Keratinocyte (primary cell): ENCODE data around the gene RASSF9. TPM values are rescaled to one million over a fixed set of nuclear protein-coding genes. Genes with fewer than 3 reads are reported as not detected.
A peak's percentile ranks its signal among the peaks of the same experiment; 100 is the strongest.

Source experiments
- DNase-seq: peaks from one replicate; pipeline ENCODE4 v3.0.0-alpha.2; 2011; ENCODE audit warnings: low read depth, missing footprints, low spot score
- FAIRE-seq: peaks from 2 replicates; lab custom pipeline; 2011; peaks lifted over from hg19 to GRCh38; lab: Jason Lieb, UNC
- H2AFZ ChIP-seq: 2 replicates; pipeline ENCODE4 v1.6.0; 2012; ENCODE audit warnings: low read length, control low read depth, inconsistent platforms; ENCODE audit not compliant: control insufficient read depth
- H3K27ac ChIP-seq: 2 replicates; pipeline ENCODE4 v1.5.1; 2011; ENCODE audit warnings: low read length; ENCODE audit not compliant: control insufficient read depth, insufficient read depth
- H3K27me3 ChIP-seq: 3 replicates; pipeline ENCODE4 v1.6.0; 2011; ENCODE audit warnings: low read length; ENCODE audit not compliant: control insufficient read depth, insufficient read depth; ENCODE audit errors: extremely low read depth
- H3K36me3 ChIP-seq, 2 experiments: 2 replicates in 1 of 2; 3 replicates in 1 of 2; pipeline ENCODE4 v1.5.1; 2011; ENCODE audit warnings: low read length in 2 of 2, mild to moderate bottlenecking in 1 of 2; ENCODE audit not compliant: control insufficient read depth in 2 of 2, insufficient read depth in 2 of 2; ENCODE audit errors: extremely low read depth in 1 of 2
- H3K4me1 ChIP-seq: 3 replicates; pipeline ENCODE4 v1.5.1; 2011; ENCODE audit warnings: low read length; ENCODE audit not compliant: control insufficient read depth, insufficient read depth; ENCODE audit errors: extremely low read depth
- H3K4me2 ChIP-seq: 3 replicates; pipeline ENCODE4 v1.6.0; 2011; ENCODE audit warnings: low read depth, low read length; ENCODE audit not compliant: control insufficient read depth, insufficient read depth; ENCODE audit errors: extremely low read depth
- H3K4me3 ChIP-seq, 3 experiments: fragments of 200-600 bp in 1 of 3; sonication (generic) in 1 of 3; 2 replicates in 2 of 3; 3 replicates in 1 of 3; pipeline ENCODE4 v1.5.1; 2011 to 2016; ENCODE audit warnings: low read length in 3 of 3, mild to moderate bottlenecking in 3 of 3, control low read depth in 2 of 3, inconsistent platforms in 1 of 3, low read depth in 1 of 3, mixed read lengths in 1 of 3, mixed run types in 1 of 3, moderate library complexity in 1 of 3; ENCODE audit not compliant: control insufficient read depth in 2 of 3, insufficient read depth in 2 of 3; ENCODE audit errors: extremely low read depth in 1 of 3
- H3K79me2 ChIP-seq: 2 replicates; pipeline ENCODE4 v1.6.0; 2012; ENCODE audit warnings: low read length; ENCODE audit not compliant: control insufficient read depth, insufficient read depth
- H3K9ac ChIP-seq: 3 replicates; pipeline ENCODE4 v1.6.0; 2011; ENCODE audit warnings: low read length; ENCODE audit not compliant: control insufficient read depth, insufficient read depth; ENCODE audit errors: extremely low read depth
- H3K9me1 ChIP-seq: 3 replicates; pipeline ENCODE4 v1.6.0; 2011; ENCODE audit warnings: low read length; ENCODE audit not compliant: control insufficient read depth, insufficient read depth; ENCODE audit errors: extremely low read depth
- H3K9me3 ChIP-seq: 2 replicates; pipeline ENCODE4 v1.5.1; 2012; ENCODE audit warnings: low read depth, low read length; ENCODE audit not compliant: control insufficient read depth
- H4K20me1 ChIP-seq: 3 replicates; pipeline ENCODE4 v1.6.0; 2011; ENCODE audit warnings: low read length; ENCODE audit not compliant: control insufficient read depth, insufficient read depth; ENCODE audit errors: extremely low read depth
- EZH2 ChIP-seq: IDR thresholded peaks from one replicate; pipeline ENCODE4 v1.6.1; 2012; ENCODE audit warnings: inconsistent platforms, mild to moderate bottlenecking, low read length, moderate library complexity
- dilution Hi-C: fragments of 300-500 bp; cut with MboI; formaldehyde crosslinking; loops from one replicate; pipeline ENCODE4 v1.7.0; 2020; ENCODE audit warnings: low sequenced_read_pairs; ENCODE audit not compliant: extremely low pct_ligation_motif_present
- polyA minus RNA-seq, 3 experiments: library from RNA; depleted of rRNA, polyadenylated mRNA; stranded (reverse); fragments of >200 nt; gene quantifications; 1 replicate in 1 of 3; 2 replicates in 1 of 3; 3 replicates in 1 of 3; pipeline ENCODE4 v1.2.3, GENCODE V29; 2011
- polyA plus RNA-seq, 5 experiments: library from polyadenylated mRNA; depleted of rRNA in 3 of 5; stranded (reverse) in 3 of 5; stranded (forward) in 1 of 5; unstranded in 1 of 5; fragments of >200 nt; gene quantifications; 1 replicate in 1 of 5; 2 replicates in 3 of 5; 3 replicates in 1 of 5; pipeline versions ENCODE4 v1.2.1 to v1.2.3, GENCODE V29; 2011 to 2012; ENCODE audit warnings: missing spikeins in 2 of 5, low read depth in 1 of 5, low replicate concordance in 1 of 5
- TF ChIP-seq, protein P1 (sequence below), 3 experiments: IDR thresholded peaks in 1 of 3; conservative IDR thresholded peaks in 1 of 3; optimal IDR thresholded peaks in 1 of 3; 2 replicates in 2 of 3; 3 replicates in 1 of 3; pipeline versions ENCODE3 to v1.5.1; 2011; ENCODE audit warnings: low read length in 3 of 3, mild to moderate bottlenecking in 3 of 3, moderate library complexity in 2 of 3, control low read depth in 1 of 3, inconsistent platforms in 1 of 3; ENCODE audit not compliant: insufficient read depth in 2 of 3; ENCODE audit errors: extremely low read depth in 1 of 3

RASSF9 gene
- 2.5 to 4.7 TPM (median 4.2 TPM) in 3 replicates for polyA plus RNA-seq
- polyA plus RNA-seq (2011; ENCODE audit: low read depth): 1.4 TPM
- 1.6 and 3.1 TPM in 2 replicates for polyA plus RNA-seq (2011; cell fraction: cytosol; rRNA removed)
- 4.5 and 6.0 TPM in 2 replicates for polyA plus RNA-seq (2011; cell fraction: nucleus; rRNA removed)
- 1.6 and 2.2 TPM in 2 replicates for polyA plus RNA-seq (2012; ENCODE audit: low replicate concordance)
- 1.4 to 4.9 TPM (median 3.8 TPM) in 3 replicates for polyA minus RNA-seq
- polyA minus RNA-seq (2011; cell fraction: cytosol; rRNA and poly(A)+ RNA removed): 1.9 TPM
- 4.6 and 9.6 TPM in 2 replicates for polyA minus RNA-seq (2011; cell fraction: nucleus; rRNA and poly(A)+ RNA removed)

DNA sequence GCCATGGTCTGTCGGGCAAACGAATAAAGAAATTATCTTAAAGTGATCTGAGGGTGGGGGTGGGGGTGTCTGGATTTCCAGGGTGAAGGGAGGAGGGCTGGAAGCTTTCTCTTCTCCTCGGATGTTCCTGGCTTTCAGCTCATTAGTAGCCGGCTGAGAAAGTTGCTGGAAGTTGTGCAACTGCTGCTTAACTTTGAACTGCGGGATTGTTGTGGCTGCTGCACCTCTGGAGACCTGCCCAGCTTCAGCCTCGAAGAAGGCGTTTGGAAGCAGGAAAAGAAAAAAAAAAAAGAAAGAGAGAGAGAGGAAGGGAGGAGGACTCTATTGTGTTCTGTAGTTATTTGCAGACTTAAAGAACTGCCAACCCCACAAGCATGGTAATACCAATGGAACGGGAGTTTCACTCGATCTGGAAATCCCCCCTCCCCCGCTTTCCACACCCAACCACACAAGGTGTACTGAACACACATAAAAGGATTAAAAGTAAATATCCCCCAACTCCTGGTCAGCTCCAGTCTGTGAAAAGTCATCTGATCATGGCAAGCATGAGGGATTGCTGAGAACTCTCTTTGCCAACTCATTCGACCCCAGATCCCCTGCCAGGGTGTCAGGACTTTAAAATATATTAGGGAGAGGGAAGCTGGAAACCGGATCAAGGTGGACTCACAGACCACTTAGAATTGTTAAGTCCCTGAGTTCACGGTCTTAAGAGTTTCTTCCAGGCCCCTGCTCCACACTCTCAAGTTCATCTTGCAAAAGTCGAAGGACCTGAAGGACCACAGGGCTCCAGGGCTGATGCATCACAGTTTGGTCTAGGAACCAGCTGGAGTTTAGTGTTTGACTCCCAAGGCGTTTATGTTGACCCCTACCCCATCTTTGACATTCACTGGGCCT, at the start of gene RASSF9:
Gene RASSF9 (minus strand): TSS at position 213 of the 894 bp plus-strand sequence. CDS start 208 bp downstream, at position 5.
- Histone ChIP-seq H3K4me3 (peak within 1 kb of the TSS; percentile 51 to 87 (median 69)), H3K9me3 (no peaks in the 10 kb centered on the region), H3K27ac (peak within 1 kb of the TSS; percentile 91), H3K79me2 (peaks cover 6% of the 10 kb centered on the region), H3K9me1 (no peaks in the 10 kb centered on the region), H3K36me3 (no peaks in the 10 kb centered on the region), H3K9ac (peak within 1 kb of the TSS; percentile 89), H2AFZ (peak within 1 kb of the TSS; percentile 97), H4K20me1 (no peaks in the 10 kb centered on the region), H3K4me1 (peaks cover 20% of the 10 kb centered on the region), H3K4me2 (peak within 1 kb of the TSS; percentile 92), H3K27me3 (no peaks in the 10 kb centered on the region)
- dilution Hi-C loops: no loop called here
- FAIRE-seq (peak; percentile 74), DNase-seq (no peak)
- TF ChIP-seq EZH2: no peak
- TF ChIP-seq, protein P1, sequence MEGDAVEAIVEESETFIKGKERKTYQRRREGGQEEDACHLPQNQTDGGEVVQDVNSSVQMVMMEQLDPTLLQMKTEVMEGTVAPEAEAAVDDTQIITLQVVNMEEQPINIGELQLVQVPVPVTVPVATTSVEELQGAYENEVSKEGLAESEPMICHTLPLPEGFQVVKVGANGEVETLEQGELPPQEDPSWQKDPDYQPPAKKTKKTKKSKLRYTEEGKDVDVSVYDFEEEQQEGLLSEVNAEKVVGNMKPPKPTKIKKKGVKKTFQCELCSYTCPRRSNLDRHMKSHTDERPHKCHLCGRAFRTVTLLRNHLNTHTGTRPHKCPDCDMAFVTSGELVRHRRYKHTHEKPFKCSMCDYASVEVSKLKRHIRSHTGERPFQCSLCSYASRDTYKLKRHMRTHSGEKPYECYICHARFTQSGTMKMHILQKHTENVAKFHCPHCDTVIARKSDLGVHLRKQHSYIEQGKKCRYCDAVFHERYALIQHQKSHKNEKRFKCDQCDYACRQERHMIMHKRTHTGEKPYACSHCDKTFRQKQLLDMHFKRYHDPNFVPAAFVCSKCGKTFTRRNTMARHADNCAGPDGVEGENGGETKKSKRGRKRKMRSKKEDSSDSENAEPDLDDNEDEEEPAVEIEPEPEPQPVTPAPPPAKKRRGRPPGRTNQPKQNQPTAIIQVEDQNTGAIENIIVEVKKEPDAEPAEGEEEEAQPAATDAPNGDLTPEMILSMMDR (optimal IDR thresholded peaks at IDR 0.05 in 1 of 3, IDR thresholded peaks at IDR 0.05 in 1 of 3, conservative IDR thresholded peaks at IDR 0.05 in 1 of 3; ENCODE audit: extremely low read depth in 1 of 3, insufficient read depth in 2 of 3, low read length in 3 of 3): no peak

DNA sequence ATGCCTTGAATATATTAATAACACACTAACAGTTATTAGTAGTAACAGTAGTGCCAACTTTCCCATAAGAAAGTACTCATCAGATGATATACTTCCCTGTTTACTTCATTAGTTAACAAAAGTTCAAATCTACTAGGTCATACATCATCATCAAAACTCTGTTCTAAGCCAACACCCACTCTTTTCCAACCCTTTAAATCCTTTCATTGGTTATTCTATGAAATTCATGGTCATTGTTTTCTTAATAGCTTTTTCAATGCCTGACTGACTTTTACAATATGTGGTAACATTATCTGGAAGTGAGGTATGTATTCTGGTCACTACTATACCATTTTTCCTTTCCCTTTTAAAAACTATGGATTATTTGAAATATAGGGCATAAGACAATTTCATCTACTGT, 47.6 kb upstream of the RASSF9 start:
- Histone ChIP-seq H3K9ac (no peak overlapping the region), H3K4me1 (no peaks in the 10 kb centered on the region), H3K9me3 (no peaks in the 10 kb centered on the region), H3K4me3 (no peak overlapping the region), H3K27me3 (no peaks in the 10 kb centered on the region), H4K20me1 (no peaks in the 10 kb centered on the region), H3K36me3 (no peaks in the 10 kb centered on the region), H3K79me2 (no peaks in the 10 kb centered on the region), H3K4me2 (no peak overlapping the region), H3K27ac (no peak overlapping the region), H3K9me1 (no peaks in the 10 kb centered on the region), H2AFZ (no peak overlapping the region)
- DNase-seq: no peak
- dilution Hi-C loops: no loop called here
- TF ChIP-seq, protein P1 (optimal IDR thresholded peaks at IDR 0.05 in 1 of 3, IDR thresholded peaks at IDR 0.05 in 1 of 3, conservative IDR thresholded peaks at IDR 0.05 in 1 of 3; ENCODE audit: extremely low read depth in 1 of 3, insufficient read depth in 2 of 3, low read length in 3 of 3): no peak
- TF ChIP-seq EZH2: no peak
- FAIRE-seq: no peak
